Esophagus squamous epithelium (tissue), 5 donors: ENCODE data around the gene MYO15B. TPM values are rescaled to one million over a fixed set of nuclear protein-coding genes. Genes with fewer than 3 reads are reported as not detected.

ENCODE experiments used
- DNase-seq: peaks from one replicate; lab custom pipeline; 2025; lab: John Stamatoyannopoulos, UW
- H3K27ac ChIP-seq, 4 donors: fragments of 200-600 bp; sonication (generic); one replicate each; pipeline ENCODE4 v1.5.1; 2016 to 2019; ENCODE audit warnings: mild to moderate bottlenecking in 1 of 4
- H3K27me3 ChIP-seq, 4 donors: fragments of 200-600 bp; sonication (generic); 1 replicate in 3 of 4; 2 replicates in 1 of 4; pipeline versions ENCODE4 v1.5.1 to v1.6.0; 2017 to 2021; ENCODE audit warnings: antibody characterized with exemption in 1 of 4
- H3K36me3 ChIP-seq, 3 donors: fragments of 200-600 bp; sonication (generic); one replicate each; pipeline ENCODE4 v1.5.1; 2016 to 2019
- H3K4me1 ChIP-seq, 3 donors: fragments of 200-600 bp; sonication (generic); one replicate each; pipeline ENCODE4 v1.5.1; 2017 to 2019
- H3K4me3 ChIP-seq, 4 donors: fragments of 200-600 bp; sonication (generic); 1 replicate in 3 of 4; 2 replicates in 1 of 4; pipeline ENCODE4 v1.5.1; 2016 to 2019; ENCODE audit warnings: mild to moderate bottlenecking in 2 of 4, moderate library complexity in 1 of 4
- H3K9me3 ChIP-seq, 3 donors: fragments of 200-600 bp; sonication (generic); one replicate each; pipeline ENCODE4 v1.5.1; 2016 to 2019
- POLR2A ChIP-seq, 4 donors: fragments of 450-650 bp; IDR thresholded peaks; one replicate each; pipeline ENCODE4 v1.6.1; 2017; ENCODE audit warnings: antibody characterized with exemption in 4 of 4, mild to moderate bottlenecking in 4 of 4, moderate library complexity in 3 of 4
- WGBS, 2 donors: methylation state at CpG; one replicate each; pipeline ENCODE4 v1.1.5; 2018; 5-methylcytosine and 5-hydroxymethylcytosine counted together
- intact Hi-C: fragments of 100-400 bp; cut with DNase I; formaldehyde crosslinking; loops from one replicate; pipeline ENCODE4 v1.15.0; 2022
- total RNA-seq, 4 donors: library from RNA; depleted of rRNA; stranded (reverse); fragments of >200 nt; gene quantifications; one replicate each; pipeline ENCODE4 v1.1.0, GENCODE V29; 2016
- TF ChIP-seq, protein P1 (sequence below), 6 experiments: fragments of 450-650 bp in 4 of 6; fragments of 200-600 bp in 2 of 6; sonication (generic) in 2 of 6; IDR thresholded peaks; one replicate each; pipeline ENCODE4 v1.5.1; 2016 to 2019; ENCODE audit warnings: antibody characterized with exemption in 6 of 6, mild to moderate bottlenecking in 4 of 6, moderate library complexity in 4 of 6
- donor health status: DM: yes; HTN: yes; CAD: no.

MYO15B gene
- total RNA-seq, 4 donors from 2014 or later: 6.3 to 60.7 (median 10.4) TPM

DNA sequence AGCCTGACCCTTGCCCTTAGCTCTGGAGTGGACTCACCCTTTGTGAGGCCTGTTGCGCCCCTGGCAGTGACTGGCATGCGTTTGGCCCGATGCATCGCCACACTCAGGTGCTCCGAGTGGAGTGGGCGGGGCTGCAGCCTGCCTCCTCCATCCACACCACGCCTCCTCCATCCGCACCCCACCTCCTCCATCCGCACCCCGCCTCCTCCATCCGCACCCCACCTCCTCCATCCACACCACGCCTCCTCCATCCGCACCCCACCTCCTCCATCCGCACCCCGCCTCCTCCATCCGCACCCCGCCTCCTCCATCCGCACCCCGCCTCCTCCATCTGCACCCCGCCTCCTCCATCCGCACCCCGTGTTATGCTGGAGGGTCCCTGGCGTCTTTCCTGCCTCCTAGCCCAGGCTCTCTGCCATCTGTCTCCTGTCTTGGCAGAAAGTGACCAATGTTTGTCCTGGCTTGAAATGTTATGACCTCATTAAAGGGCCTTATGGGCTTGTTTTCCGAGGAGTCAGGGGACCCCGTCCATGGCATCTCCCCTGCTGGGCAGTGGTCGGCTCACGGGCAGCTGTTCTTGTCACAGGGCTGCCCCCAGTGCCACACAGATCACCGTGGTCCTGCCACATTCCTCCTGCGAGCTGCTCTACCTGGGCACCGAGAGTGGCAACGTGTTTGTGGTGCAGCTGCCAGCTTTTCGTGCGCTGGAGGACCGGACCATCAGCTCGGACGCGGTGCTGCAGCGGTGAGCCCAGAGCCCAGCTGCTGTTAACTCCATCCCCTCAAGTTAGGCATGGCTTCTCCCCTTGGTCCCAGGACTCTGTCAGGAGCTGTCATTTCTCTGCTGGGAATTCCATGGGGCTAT, 28.7 kb upstream of the MYO15B start:
- H3K27ac ChIP-seq: no peak overlapping the region
- no peak overlapping the region for H3K4me3 ChIP-seq
- H3K4me1 ChIP-seq: peaks cover 0 to 10% (median 0%) of the 10 kb centered on the region in 3 donors
- no peak for DNase-seq
- TF ChIP-seq, protein P1, sequence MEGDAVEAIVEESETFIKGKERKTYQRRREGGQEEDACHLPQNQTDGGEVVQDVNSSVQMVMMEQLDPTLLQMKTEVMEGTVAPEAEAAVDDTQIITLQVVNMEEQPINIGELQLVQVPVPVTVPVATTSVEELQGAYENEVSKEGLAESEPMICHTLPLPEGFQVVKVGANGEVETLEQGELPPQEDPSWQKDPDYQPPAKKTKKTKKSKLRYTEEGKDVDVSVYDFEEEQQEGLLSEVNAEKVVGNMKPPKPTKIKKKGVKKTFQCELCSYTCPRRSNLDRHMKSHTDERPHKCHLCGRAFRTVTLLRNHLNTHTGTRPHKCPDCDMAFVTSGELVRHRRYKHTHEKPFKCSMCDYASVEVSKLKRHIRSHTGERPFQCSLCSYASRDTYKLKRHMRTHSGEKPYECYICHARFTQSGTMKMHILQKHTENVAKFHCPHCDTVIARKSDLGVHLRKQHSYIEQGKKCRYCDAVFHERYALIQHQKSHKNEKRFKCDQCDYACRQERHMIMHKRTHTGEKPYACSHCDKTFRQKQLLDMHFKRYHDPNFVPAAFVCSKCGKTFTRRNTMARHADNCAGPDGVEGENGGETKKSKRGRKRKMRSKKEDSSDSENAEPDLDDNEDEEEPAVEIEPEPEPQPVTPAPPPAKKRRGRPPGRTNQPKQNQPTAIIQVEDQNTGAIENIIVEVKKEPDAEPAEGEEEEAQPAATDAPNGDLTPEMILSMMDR (IDR thresholded peaks at IDR 0.05): no peak
- no peak for TF ChIP-seq POLR2A (IDR thresholded peaks at IDR 0.05)
- 86 to 95% methylated on average over 12 to 19 of the region's 38 CpGs for WGBS, 2 donors
- H3K27me3 ChIP-seq: no peaks in the 10 kb centered on the region
- intact Hi-C loops: no loop called here
- no peaks in the 10 kb centered on the region for H3K9me3 ChIP-seq
- H3K36me3 ChIP-seq: peaks cover 4 to 62% (median 12%) of the 10 kb centered on the region in 3 donors

- no peak overlapping the region for H3K4me3 ChIP-seq
- H3K27me3 ChIP-seq: no peaks in the 10 kb centered on the region
- H3K36me3 ChIP-seq: peaks cover 4 to 72% (median 13%) of the 10 kb centered on the region in 3 donors
- no peak overlapping the region for H3K27ac ChIP-seq
- H3K4me1 ChIP-seq: peaks cover 0 to 19% (median 0%) of the 10 kb centered on the region in 3 donors
- WGBS, 2 donors: 78 to 89% methylated on average over 7 of the region's 9 CpGs
- no peak for DNase-seq
- H3K9me3 ChIP-seq: no peaks in the 10 kb centered on the region
- TF ChIP-seq, protein P1 (IDR thresholded peaks at IDR 0.05): no peak
- TF ChIP-seq POLR2A (IDR thresholded peaks at IDR 0.05): no peak
- intact Hi-C loops: no loop called here
Observed at GRCh38 chr17:75559958-75560533, 27.6 kb upstream of the MYO15B start.

GRCh38 chr17:75561927-75562603, 25.5 kb upstream of the MYO15B start:
- DNase-seq: no peak
- H3K27me3 ChIP-seq: no peaks in the 10 kb centered on the region
- intact Hi-C loops: no loop called here
- WGBS, 2 donors: 87 to 90% methylated on average over 4 to 5 of the region's 5 CpGs
- no peaks in the 10 kb centered on the region for H3K9me3 ChIP-seq
- H3K4me1 ChIP-seq: peaks cover 0 to 31% (median 0%) of the 10 kb centered on the region in 3 donors
- no peak overlapping the region for H3K4me3 ChIP-seq
- TF ChIP-seq, protein P1 (IDR thresholded peaks at IDR 0.05): no peak
- TF ChIP-seq POLR2A (IDR thresholded peaks at IDR 0.05): no peak
- H3K27ac ChIP-seq: no peak overlapping the region
- H3K36me3 ChIP-seq: peaks cover 4 to 82% (median 13%) of the 10 kb centered on the region in 3 donors

GRCh38 chr17:75563063-75563758, 24.4 kb upstream of the MYO15B start:
- no peak for TF ChIP-seq POLR2A (IDR thresholded peaks at IDR 0.05)
- TF ChIP-seq, protein P1 (IDR thresholded peaks at IDR 0.05): no peak
- peaks cover 0 to 23% (median 0%) of the 10 kb centered on the region in 3 donors for H3K4me1 ChIP-seq
- H3K27me3 ChIP-seq: no peaks in the 10 kb centered on the region
- 74 to 89% methylated on average over 10 to 23 of the region's 28 CpGs for WGBS, 2 donors
- no peak overlapping the region for H3K27ac ChIP-seq
- DNase-seq: no peak
- peaks cover 4 to 89% (median 18%) of the 10 kb centered on the region in 3 donors for H3K36me3 ChIP-seq
- intact Hi-C loops: no loop called here
- H3K9me3 ChIP-seq: no peaks in the 10 kb centered on the region
- no peak overlapping the region for H3K4me3 ChIP-seq
